ENCODE results near the gene IPMK. TPM values are rescaled to one million over a fixed set of nuclear protein-coding genes. Genes with fewer than 3 reads are reported as not detected.

The IPMK gene
- total RNA-seq, 2 donors from 2014 or later = 5.7 to 10.1 TPM

DNA sequence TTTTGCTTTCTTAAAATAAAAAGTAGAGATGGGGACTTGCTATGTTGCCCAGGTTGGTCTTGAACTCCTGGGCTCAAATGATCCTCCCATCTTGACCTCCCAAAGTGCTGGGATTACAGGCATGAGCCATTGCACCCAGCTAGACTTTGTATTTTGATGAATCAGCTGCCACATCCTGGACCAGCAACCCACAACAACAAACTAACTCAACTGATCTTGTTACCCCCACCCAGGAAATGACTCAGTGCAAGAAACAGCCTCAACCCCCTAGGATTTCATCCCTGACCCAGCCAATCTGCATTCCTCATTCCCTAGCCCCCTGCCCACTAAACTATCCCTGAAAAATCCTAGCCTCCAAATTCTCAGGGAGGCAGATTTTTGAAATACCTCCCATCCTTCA is 123.8 kb downstream of the IPMK start:
- Mint-ChIP-seq H3K9me3 (peaks cover 0 to 5% of the 10 kb centered on the region in 2 donors), H3K36me3 (no peaks in the 10 kb centered on the region), H3K27ac (peak overlapping the region in 1 of 2 donors; percentile 6)
- no peak for DNase-seq (ENCODE audit: low spot score in 2 of 2)
- ATAC-seq = peak; percentile 50 to 51

Other genes with a start within 250 kb of the IPMK start
- 10 to 100 TPM; 38.1 to 63.2 TPM for gene CISD1, start 1.3 kb upstream of the IPMK start, total RNA-seq
- 1 to 10 TPM; 7.6 to 9.7 TPM for gene UBE2D1, start 67.1 kb upstream of the IPMK start, total RNA-seq
- 10 to 100 TPM; 74.8 to 84.7 TPM for gene TFAM, start 117.5 kb upstream of the IPMK start, total RNA-seq
- gene BICC1, start 245.0 kb upstream of the IPMK start, total RNA-seq = under 1 TPM in 1 of 2 donors, not detected in 1; 0.10 TPM